RWPE1 (cell line): ENCODE measurements around the gene CNBD2.

Experiments
- CTCF ChIA-PET: fragments of 350-600 bp; sonication (Branson Sonifier 250); formaldehyde crosslinking; extraction: SDS; loops from one replicate; lab custom pipeline; 2021; lab: Yijun Ruan, JAX
- POLR2A ChIA-PET: fragments of 400-600 bp; formaldehyde crosslinking; extraction: SDS; loops from one replicate; lab custom pipeline; 2020; ENCODE audit warnings: antibody characterized with exemption; ENCODE audit not compliant: low non-redundant PET; lab: Yijun Ruan, JAX
- DNase-seq: peaks from one replicate; pipeline ENCODE4 v3.0.0; 2012; ENCODE audit warnings: low spot score
- H3K27ac ChIP-seq: fragments of 450-650 bp; 2 replicates; pipeline ENCODE4 v1.5.1; 2017
- TF ChIP-seq, protein P1 (sequence below): fragments of 450-650 bp; conservative IDR thresholded peaks from 2 replicates; pipeline ENCODE4 v1.5.1; 2017; ENCODE audit warnings: low read depth, mild to moderate bottlenecking

The CNBD2 gene

DNA sequence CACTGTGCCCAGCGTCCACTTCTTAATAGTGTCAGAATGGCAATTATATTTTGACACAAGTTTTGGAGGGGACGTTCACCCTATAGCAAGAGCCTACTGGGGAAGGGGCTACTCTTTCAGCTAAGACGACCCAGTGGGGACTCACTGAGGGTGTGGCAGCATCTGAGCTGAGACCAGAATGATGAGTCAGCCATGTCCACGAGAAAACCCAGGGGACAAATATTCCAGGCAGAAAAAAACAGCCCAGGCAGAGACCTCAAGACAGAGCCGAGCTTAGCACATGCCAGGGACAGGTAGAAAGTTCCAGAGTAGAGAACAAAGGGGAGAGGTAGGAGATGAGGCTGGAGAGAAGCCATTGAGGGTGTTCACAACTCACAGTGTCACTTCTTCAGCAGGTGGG, 11.2 kb downstream of the CNBD2 start:
- CTCF ChIA-PET = interaction anchor here (0.6 to 4.1 kb wide), 5 partner anchors 11 to 507 kb away, joined by 3 to 16 read pairs (median 4); partner anchors contain the start of gene SCAND1
- TF ChIP-seq, protein P1, sequence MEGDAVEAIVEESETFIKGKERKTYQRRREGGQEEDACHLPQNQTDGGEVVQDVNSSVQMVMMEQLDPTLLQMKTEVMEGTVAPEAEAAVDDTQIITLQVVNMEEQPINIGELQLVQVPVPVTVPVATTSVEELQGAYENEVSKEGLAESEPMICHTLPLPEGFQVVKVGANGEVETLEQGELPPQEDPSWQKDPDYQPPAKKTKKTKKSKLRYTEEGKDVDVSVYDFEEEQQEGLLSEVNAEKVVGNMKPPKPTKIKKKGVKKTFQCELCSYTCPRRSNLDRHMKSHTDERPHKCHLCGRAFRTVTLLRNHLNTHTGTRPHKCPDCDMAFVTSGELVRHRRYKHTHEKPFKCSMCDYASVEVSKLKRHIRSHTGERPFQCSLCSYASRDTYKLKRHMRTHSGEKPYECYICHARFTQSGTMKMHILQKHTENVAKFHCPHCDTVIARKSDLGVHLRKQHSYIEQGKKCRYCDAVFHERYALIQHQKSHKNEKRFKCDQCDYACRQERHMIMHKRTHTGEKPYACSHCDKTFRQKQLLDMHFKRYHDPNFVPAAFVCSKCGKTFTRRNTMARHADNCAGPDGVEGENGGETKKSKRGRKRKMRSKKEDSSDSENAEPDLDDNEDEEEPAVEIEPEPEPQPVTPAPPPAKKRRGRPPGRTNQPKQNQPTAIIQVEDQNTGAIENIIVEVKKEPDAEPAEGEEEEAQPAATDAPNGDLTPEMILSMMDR = no peak
- H3K27ac ChIP-seq = no peak overlapping the region
- POLR2A ChIA-PET = no interaction called here
- no peak for DNase-seq

DNA sequence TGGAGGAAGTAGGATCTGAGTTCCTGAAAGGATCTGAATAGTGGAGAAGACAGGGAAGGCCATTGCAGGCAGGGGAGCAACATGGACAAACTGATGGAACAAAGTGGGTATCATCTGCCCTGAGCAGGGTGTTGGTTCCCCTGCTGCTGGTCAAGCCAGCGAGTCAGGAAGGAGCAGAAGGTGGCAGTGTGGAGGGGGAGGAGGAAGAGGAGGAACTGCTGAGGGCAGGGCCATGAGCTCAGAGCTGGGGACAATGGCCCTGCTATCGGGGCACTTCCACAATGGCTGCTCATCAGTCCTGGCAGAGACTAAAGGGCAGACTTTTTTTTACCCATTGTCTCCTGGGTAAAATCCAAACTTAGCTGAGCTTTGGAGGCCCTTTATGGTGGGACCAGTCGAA, 13.6 kb downstream of the CNBD2 start:
- ChIA-PET CTCF (interaction anchor here (1.3 to 4.1 kb wide), 4 partner anchors 9 to 174 kb away, joined by 3 to 16 read pairs (median 6); no protein-coding TSS in a partner anchor), POLR2A (no interaction called here)
- H3K27ac ChIP-seq = no peak overlapping the region
- TF ChIP-seq, protein P1 = no peak
- no peak for DNase-seq

DNA sequence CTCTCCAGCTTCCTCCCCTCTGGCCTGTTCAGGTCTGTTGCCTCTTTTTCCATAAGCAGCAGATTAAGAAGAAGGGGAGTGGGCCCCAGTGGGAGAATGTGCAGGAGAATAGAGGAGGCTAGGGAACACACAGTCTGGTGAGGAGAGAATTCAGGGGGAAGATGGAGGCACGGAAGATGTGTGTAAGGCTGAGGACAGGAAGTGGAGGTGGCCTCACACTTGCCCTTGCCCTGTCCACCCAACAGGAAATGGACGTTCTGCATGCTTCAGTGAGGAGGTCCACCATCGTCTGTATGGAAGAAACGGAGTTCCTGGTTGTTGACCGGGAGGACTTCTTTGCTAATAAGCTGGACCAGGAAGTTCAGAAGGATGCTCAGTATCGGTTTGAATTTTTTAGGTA, 16.0 kb downstream of the CNBD2 start:
- ChIA-PET CTCF (interaction anchor here (0.9 to 1.5 kb wide), 3 partner anchors 11 to 134 kb away, joined by 3 to 5 read pairs (median 3); partner anchors contain the start of gene SCAND1), POLR2A (no interaction called here)
- no peak for DNase-seq

DNA sequence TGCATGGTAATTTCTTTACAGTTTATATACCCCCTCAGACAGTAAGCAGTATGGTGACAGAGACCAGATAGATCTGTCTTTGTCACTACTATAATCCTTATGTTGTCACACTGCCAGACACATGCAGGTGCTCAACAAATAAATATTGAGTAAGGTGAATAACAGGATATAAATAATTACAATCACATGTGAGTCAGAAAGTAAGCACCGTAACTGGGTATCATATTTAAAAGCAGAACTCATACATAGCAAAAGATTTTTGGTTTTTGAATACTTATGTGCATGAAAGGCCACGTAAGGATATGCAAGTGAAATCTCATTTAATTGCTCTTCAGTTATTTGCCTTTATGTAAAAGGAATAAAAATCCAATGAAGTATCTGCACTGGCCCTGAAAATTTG, 17.4 kb downstream of the CNBD2 start:
- DNase-seq = no peak
- ChIA-PET CTCF (interaction anchor here (0.6 to 2.5 kb wide), 5 partner anchors 9 to 214 kb away, joined by 3 to 7 read pairs (median 4); no protein-coding TSS in a partner anchor), POLR2A (no interaction called here)
- TF ChIP-seq, protein P1 = no peak
- H3K27ac ChIP-seq = no peak overlapping the region

More for the DNA sequence above, 16.0 kb downstream of the CNBD2 start:
- TF ChIP-seq, protein P1 = no peak
- no peak overlapping the region for H3K27ac ChIP-seq

DNA sequence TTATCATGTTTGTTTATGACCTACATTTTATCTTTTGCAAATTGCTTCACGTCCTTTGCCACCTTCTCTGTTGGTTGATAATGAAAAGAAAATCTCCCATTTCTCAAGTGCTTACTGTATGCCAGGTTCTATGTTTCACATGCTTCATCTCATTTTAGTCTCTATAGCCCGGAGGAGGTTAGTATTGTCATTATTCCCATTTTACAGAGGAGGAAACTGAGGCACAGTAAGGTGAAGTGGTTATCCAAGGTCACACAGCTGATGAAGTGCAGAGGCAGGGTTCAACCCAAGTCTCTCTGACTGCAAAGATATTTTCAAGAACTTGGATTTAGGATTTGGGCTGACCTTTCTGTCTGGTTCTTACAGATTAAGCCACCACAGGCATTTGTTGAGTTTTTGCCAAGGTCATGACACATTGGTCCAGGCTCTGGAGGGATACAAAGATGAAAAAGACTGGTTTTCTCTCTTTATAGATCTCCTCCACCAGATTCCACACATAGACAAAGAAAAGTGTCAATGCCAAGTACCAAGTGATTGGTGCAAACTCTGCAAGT, 20.6 kb downstream of the CNBD2 start:
- ChIA-PET CTCF (interaction anchor here (2.1 kb wide), 1 partner anchor 211 kb away, joined by 9 read pairs; no protein-coding TSS in a partner anchor), POLR2A (no interaction called here)
- no peak overlapping the region for H3K27ac ChIP-seq
- no peak for DNase-seq
- TF ChIP-seq, protein P1 = no peak

DNA sequence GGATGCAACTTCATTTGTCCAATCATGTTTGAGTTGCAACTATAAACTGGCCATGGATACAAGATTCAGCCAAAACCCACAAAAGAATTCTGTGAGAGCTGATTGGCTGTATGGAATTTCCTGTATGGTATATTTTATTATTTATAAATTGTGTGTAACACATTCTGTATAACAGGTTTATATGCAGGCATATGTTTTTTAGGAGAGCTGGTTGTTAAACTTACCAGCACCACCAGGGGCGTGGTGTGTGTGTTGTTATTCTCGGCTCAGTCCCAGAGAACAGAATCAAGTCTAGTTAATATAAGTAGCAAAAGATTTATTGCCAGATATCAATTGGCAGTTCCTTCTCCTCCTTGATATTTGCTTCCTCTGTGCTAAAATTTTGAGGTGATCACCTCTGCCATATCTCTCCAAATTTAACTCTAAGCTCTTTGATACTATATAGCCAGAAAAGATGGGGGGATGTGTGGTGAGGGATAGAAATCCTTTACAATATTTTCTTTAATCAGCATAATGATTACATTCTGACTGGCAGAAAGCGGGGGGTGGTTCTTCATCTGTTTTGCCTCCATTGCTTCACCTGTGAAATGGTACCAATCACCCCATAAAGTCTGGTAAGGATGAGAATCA, 22.9 kb downstream of the CNBD2 start:
- H3K27ac ChIP-seq = no peak overlapping the region
- POLR2A ChIA-PET = interaction anchor here (0.6 kb wide), 1 partner anchor 463 kb away, joined by 3 read pairs; no protein-coding TSS in a partner anchor
- DNase-seq = peak; percentile 80
- CTCF ChIA-PET = interaction anchor here (0.6 to 3.8 kb wide), 20 partner anchors 9 to 1844 kb away, joined by 3 to 115 read pairs (median 4); partner anchors contain the start of gene SCAND1
- TF ChIP-seq, protein P1 = peak; percentile 81
